ENCODE measurements around the gene SIGLEC9.

DNA sequence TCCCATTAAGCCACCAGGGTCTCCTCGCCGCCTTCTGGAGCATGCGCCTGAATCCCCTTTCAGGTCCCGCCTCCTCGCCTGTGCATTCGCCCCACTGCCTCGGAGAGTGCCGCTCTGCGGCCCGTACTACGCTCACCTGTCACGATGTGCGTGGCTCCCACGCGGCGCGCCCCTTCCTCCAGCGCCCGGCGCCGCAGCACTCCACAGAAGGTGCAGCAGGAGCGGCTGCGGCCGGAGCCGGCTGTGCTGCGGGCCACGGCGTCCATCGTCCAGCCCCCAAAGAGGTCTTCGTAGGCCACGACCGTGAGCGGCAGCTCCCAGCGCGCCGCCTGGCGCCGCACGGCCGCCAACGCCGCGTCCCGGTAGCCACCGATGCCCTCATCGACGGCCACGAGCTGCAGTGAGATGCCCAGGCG is 20.8 kb upstream of the SIGLEC9 start:
- TF ChIP-seq, protein P1, sequence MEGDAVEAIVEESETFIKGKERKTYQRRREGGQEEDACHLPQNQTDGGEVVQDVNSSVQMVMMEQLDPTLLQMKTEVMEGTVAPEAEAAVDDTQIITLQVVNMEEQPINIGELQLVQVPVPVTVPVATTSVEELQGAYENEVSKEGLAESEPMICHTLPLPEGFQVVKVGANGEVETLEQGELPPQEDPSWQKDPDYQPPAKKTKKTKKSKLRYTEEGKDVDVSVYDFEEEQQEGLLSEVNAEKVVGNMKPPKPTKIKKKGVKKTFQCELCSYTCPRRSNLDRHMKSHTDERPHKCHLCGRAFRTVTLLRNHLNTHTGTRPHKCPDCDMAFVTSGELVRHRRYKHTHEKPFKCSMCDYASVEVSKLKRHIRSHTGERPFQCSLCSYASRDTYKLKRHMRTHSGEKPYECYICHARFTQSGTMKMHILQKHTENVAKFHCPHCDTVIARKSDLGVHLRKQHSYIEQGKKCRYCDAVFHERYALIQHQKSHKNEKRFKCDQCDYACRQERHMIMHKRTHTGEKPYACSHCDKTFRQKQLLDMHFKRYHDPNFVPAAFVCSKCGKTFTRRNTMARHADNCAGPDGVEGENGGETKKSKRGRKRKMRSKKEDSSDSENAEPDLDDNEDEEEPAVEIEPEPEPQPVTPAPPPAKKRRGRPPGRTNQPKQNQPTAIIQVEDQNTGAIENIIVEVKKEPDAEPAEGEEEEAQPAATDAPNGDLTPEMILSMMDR (IDR thresholded peaks at IDR 0.05) = no peak
- TF ChIP-seq POLR2A (IDR thresholded peaks at IDR 0.05) = no peak
